ENCODE results near the gene KRT82. TPM values are rescaled to one million over a fixed set of nuclear protein-coding genes. Genes with fewer than 3 reads are reported as not detected.

Gene KRT82
- total RNA-seq, 1 donor from 2014 or later: 15.8 TPM

Other genes starting within 250 kb of the KRT82 start
- 39.5 TPM for gene KRT80, start 214.3 kb downstream of the KRT82 start, total RNA-seq
- gene KRT7, start 173.1 kb downstream of the KRT82 start, total RNA-seq: 10.4 TPM
- 40.8 TPM for gene KRT86, start 131.7 kb downstream of the KRT82 start, total RNA-seq
- gene KRT81, start 114.8 kb downstream of the KRT82 start, total RNA-seq: 27.8 TPM
- 18.8 TPM for gene KRT83, start 84.9 kb downstream of the KRT82 start, total RNA-seq
- 98.6 TPM for gene KRT85, start 38.9 kb downstream of the KRT82 start, total RNA-seq
- gene KRT84, start 20.7 kb downstream of the KRT82 start, total RNA-seq: 0.10 TPM
- 84.8 TPM for gene KRT75, start 28.0 kb upstream of the KRT82 start, total RNA-seq
- gene KRT6B, start 45.8 kb upstream of the KRT82 start, total RNA-seq: 204 TPM
- gene KRT6C, start 67.5 kb upstream of the KRT82 start, total RNA-seq: 3.5 TPM
- 333 TPM for gene KRT6A, start 86.9 kb upstream of the KRT82 start, total RNA-seq
- gene KRT5, start 114.1 kb upstream of the KRT82 start, total RNA-seq: 1,515 TPM
- 454 TPM for gene KRT71, start 146.8 kb upstream of the KRT82 start, total RNA-seq
- 133 TPM for gene KRT74, start 167.5 kb upstream of the KRT82 start, total RNA-seq
- 12.0 TPM for gene KRT72, start 195.1 kb upstream of the KRT82 start, total RNA-seq
- 22.2 TPM for gene KRT73, start 212.2 kb upstream of the KRT82 start, total RNA-seq
- 12.1 TPM for gene KRT2, start 245.9 kb upstream of the KRT82 start, total RNA-seq